Measurements from ENCODE around the gene PTTG1IP. TPM values are rescaled to one million over a fixed set of nuclear protein-coding genes. Genes with fewer than 3 reads are reported as not detected.
"Not testable (repeated sequence)": the region's sequence is repeated elsewhere in the genome, so short reads cannot be mapped to it uniquely, and the experiment has no call there.

Gene PTTG1IP
- total RNA-seq, 1 experiment from 2014 or later: 408 TPM

DNA sequence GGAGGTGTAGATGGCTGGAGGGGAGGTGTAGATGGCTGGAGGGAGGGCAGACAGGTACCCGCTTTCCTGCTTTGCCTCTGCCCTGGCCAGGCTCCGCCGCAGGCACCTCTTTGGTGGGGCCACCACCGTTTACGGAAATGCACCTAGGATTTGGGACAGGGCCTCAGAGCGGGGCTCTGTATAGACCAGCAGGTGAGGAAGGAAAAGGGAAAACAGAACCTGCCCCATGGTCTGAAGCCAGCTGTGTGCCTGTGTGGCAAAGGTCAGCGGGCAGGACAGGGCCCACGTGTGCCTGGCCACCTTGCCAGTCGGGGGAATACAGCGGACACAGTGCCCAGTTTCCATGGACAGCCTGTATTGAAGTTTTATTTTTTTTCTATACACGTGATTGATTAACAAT is 12.1 kb upstream of the PTTG1IP start:
- no peak for DNase-seq (ENCODE audit: low read depth)

DNA sequence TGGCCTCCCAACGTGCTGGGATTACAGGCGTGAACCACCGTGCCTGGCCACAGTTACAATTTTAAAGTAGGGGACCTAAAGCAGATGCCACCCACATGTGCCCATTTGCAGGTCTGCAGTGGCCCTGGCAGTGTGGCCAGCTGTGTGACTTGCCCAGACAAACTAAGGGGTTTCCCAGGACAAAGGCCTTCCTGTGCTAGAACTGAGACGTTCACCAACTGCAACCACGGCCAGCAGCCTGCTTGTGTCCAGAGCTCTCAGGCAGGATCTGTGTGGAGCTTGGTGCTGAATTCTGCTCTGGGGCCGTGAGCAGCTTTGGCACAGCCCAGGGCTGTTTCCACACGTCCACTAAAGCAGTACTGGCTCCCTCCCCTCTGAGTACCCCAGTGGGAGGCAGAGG is 10.6 kb upstream of the PTTG1IP start:
- DNase-seq (ENCODE audit: low read depth): no peak

DNA sequence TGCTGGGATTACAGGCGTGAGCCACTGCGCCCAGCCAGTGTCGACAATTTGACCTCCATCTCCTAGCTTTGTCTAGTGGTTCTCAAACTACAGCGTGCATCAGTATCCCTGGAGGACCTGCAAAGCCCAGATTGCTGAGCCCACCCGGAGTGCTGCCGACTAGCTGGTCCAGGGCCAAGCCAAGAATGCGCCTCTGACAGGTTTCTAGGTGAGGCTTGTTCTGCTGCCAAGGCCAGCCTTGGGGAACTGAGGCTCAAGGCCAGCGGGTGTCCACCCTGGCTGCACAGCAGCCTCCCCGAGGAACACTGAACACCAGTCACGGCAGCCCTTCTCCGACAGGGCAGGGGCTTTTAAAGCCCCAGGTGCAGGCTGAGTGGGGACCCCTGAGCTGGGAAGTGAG is 9.8 kb upstream of the PTTG1IP start:
- no peak for DNase-seq (ENCODE audit: low read depth)

DNA sequence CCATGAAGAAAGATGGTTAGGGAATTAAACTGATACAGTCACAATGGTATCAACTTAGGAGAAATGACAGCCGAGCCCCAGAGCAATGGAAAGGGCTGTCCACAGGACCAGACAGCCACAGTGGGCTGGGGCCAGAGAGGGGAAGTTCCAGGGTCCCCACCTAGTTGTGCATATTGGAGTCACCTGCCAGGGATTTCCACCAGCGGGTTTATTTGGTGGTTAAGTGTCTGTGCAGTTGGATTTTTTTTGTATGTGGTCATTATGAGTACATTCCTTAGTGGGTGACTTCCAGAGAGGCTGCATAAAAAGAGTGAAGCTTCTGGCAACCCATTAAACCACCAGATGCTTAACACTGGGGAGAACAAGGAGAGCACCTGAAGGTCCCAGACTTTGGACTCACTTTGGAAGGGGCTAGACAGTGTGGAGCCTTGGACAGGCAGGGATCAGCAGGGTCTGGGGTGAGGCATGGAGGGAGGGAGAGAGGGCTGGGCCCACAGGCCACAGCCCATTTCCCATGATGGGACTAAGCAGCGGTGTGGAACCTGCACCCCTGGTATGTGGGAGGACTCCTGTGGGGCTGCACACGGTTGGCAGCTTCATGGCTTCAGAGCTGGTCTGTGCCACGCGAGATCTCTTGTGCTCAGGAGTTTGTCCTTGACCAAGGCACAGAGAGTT is 7.8 kb upstream of the PTTG1IP start:
- peak; percentile 81 for DNase-seq (ENCODE audit: low read depth)

DNA sequence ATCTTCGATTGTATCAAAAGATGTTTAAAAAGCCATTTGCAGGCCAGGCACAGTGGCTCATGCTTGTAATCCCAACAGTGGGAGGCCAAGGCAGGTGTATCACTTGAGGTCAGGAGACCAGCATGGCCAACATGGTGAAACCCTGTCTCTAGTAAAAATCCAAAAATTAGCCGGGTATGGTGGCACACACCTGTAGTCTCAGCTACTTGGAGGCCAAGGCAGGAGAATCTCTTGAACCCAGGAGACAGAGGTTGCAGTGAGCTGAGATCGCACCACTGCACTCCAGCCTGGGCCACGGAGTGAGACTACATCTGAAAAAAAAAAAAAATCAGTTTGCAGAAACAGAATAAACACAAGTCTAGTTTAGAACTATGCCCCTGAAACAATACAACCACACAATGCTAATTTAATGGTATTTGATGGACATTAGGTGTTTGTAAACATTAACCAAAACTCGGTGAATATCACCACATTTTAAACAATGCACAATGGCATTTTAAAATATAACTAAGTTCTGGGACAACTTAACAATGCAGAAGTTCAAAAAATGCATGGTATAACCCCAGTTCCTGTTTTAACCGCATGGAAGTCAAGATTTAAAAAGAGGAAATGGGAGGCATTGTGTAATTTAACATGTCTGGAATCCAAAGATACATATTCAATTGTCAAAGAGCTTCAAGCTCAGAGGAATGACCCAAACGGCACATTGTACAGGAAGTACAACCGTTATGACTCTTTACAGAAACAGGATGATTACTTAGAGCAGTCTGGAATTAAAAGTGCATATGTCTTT is 7.1 kb upstream of the PTTG1IP start:
- peak; percentile 77 for DNase-seq (ENCODE audit: low read depth)

DNA sequence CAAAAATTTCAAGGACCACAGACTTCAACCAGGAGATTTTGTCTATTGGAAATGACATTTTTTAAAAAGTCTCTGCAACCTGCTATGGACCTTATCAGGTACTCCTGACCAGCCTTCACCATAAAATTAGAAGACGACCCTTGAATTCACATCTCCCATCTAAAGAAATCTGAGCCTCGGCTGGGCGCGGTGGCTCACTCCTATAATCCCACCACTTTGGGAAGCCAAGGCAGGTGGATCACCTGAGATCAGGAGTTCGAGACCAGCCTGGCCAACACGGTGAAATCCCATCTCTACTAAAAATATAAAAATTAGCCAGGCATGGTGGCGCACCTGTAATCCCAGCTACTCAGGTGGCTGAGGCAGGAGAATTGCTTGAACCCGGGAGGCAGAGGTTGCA is 5.7 kb upstream of the PTTG1IP start:
- DNase-seq (ENCODE audit: low read depth): not testable (repeated sequence)

DNA sequence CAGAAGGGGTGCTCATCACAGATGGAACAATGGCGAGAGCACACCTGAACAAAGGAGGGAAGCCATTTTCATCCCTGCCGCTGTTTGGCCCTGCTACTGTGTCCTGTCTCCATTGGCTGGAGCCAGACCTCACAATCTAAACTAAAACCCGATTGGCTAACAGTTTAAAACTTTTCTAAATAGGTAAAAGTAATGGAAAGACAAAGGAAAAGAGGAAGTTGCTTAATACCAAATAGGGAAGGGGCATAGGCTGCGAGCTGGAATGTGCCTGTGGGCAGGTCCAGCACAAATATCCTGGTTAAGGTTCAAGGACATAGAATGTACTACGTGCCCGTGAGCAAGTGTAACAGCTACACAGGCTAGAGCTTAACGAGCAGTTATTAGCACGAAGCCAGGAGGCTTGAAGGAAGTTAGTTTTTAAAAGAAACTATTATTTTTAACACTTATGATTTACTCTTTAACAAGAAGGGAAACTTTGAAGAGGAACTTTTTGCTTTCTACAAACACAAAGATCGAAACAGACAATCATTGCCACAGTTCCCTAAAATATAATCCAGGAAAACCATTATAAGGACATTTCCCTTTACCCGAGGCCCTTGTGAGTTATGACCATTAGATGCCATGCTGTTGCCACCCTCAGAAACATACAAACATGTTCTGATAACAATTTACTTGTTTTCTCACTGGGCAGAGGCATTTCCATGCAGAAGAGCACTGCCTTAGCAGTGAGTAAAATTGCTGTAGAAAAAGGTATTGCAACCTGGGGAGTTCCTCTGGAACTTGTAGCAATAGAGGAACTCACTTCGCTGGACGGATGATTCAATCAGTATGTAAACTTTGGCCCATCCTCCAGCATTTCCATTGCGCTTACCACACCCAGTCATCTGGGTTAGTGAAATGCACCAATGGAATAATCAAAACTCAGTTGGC is 4.8 kb upstream of the PTTG1IP start:
- DNase-seq (ENCODE audit: low read depth): peak; percentile 16

DNA sequence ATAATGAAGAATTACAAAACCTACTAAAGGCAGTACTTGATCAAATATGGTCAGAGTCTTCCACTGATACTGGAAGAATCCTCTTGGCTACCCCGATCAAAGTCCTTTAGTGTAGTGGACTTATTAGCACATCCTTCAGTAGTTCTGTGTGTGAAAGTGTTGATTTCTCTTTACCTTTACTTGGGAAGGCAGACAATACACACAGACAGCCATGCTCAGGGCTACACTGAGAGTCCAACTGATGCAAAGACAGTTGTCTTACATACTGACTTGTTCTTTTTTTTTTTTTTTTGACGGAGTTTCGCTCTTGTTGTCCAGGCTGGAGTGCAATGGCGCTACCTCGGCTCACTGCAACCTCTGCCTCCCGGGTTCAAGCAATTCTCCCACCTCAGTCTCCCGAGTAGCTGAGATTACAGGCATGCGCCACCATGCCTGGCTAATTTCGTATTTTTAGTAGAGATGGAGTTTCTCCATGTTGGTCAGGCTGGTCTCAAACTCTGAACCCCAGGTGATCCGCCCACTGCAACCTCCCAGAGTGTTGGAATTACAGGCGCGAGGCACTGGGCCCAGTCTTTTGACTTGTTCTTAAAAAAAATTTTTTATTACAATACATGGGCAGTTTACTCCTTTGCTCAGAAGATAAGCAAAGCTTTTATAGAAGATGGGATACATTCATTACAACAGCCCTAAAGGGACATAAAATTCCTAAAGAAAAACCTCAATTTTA is 3.5 kb upstream of the PTTG1IP start:
- no peak for DNase-seq (ENCODE audit: low read depth)

DNA sequence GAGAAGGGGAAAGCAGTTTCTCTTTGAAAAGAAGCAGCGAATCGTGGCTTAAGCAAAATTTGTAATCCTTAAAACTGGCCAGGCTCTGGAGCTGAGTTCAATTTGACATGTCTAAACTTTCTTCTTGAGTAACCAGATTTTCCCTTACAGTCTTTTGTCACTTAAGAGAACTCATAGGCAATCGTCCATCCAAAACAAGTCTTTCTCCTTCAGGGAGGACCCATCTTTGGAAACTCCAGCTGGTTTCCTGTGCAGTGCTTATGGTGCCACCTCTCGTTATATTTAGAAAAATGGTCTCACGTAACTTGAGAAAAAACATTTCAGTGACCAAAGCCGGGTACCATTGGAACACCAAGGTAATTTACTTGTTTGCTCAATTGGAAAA is 1.8 kb upstream of the PTTG1IP start:
- DNase-seq (ENCODE audit: low read depth): peak; percentile 48

DNA sequence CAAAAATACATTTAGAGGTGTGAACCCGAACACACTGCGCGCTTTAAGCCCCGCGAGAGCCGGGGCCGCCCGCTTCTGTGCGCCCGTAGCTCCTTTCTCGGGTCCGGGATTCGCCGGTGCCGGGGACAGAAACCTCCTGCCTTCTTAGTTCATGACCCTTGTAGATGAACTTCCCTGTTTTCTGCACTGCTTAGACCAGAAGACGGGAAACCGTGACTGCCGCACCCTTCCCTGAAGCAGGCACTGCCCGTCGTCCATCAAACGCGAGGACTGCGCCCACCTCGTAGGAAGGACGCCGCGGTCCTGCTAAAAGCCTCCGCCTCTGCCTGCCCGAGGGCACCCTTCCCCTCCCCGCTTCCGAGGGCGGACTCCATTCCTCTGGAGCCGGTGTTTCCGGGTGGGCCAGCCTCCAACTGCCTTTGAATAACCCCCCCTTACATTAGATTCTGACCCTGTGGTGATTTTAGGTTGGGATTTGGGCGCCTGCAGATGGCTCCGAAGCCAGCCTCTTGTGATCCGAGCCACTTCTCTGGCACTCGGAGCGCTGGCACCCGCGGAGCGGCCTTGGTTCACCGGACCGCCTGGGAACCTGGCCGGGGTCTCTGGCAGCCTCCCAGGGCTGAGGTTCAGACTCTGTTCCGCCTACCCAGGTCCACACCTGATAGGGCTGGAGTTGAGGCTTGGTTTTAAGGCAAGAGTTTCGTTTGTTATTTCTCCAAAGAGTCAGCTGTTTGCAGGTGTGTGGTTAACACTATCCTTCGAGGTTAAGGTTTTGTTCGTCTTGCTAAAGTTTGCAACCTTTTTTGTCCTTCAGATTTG is 1.2 kb upstream of the PTTG1IP start:
- DNase-seq (ENCODE audit: low read depth): peak; percentile 40

DNA sequence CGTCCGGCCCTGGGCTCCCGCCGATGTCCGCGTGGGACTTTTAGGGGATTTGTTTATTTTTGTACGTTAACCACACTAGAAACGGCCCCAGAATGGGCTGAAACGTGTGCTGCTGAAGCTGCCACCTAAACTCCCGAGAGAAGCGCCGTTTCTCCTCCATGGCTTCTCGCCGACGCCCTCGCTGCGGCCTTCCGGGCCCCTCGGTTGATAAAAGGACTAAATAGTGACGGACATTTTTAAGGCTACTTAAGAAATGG is 678 bp upstream of the PTTG1IP start:
- DNase-seq (ENCODE audit: low read depth): no peak

DNA sequence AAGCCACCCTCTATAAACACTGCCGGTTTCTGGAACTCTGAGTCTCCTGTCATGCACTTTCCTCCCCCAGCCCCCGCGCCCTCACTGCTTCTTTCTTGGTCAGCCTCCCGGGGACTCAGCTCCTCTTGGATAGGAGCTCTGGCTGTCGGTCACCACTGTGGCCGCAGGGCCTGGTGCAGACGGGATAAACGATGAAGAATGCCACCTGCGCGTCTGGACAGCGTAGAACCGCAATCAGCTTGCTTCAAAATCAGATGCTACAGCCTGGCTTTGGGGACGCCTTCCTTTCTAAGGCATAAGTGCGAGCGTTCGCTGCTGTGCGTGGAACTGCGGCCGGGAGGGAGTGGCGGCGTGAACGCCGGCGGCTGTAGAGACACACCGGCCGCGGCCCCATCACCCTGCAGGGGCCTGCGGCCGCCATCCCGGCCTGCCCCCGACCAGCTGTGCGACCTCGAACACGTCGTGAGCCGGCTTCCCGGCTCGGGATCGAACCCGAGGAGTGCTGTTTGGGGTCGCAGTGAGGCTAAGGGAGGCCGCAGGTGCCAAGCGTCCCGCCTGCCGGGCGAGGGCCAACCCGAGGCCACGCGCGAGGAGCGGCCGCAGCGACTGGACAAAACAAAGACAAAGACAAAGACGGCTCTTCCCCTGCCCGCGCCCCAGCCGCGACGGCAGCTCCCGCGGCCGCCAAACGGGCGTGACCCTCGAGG is 688 bp downstream of the PTTG1IP start:
- peak; percentile 43 for DNase-seq (ENCODE audit: low read depth)

DNA sequence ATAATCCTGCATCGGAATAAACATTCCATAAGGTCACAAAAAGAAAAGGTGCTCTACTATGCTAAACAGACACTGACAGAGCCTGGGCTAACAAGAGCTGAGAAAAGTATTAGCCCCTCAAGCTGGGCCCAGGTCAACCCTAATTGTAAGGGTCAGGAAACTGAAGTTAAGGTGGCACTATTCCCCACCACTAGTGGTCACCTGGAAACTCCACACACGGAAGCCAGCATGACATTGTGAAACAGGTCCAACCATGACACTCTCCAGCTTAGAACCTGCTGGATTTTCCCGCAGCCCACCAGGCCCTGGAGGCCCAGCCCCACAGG is 1.2 kb downstream of the PTTG1IP start:
- DNase-seq (ENCODE audit: low read depth): no peak

DNA sequence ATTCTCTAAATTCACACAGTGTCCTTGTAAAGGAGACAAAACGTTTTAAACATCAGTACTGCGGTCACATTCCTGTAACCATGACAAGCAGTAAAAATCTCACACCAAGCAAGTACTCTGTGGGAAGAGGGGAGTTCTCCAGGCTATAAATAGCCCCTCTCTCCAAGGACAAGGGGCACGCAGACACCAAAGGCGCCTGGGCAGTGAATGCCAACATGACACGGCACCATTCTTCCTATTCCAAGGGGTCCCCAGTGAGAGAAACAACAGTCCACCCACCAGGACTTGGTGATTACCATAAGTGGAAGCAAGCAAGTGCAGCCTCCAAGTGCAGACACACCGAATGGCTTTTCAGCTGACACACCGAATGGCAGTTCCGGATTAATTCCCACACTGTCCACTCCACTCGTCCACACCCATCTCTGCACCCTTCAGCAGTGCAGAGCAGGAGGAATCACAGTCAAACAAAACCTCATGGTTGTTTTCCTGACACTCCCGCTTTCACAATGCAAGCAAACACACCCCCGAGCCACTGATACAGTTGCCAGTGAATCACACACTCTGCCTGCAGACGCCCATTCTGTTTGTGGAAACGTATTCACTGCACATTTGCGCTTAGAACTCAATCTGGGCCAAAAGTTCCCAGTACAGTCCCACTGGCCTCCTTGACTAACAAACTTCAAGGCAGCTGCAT is 1.8 kb downstream of the PTTG1IP start:
- peak; percentile 73 for DNase-seq (ENCODE audit: low read depth)

DNA sequence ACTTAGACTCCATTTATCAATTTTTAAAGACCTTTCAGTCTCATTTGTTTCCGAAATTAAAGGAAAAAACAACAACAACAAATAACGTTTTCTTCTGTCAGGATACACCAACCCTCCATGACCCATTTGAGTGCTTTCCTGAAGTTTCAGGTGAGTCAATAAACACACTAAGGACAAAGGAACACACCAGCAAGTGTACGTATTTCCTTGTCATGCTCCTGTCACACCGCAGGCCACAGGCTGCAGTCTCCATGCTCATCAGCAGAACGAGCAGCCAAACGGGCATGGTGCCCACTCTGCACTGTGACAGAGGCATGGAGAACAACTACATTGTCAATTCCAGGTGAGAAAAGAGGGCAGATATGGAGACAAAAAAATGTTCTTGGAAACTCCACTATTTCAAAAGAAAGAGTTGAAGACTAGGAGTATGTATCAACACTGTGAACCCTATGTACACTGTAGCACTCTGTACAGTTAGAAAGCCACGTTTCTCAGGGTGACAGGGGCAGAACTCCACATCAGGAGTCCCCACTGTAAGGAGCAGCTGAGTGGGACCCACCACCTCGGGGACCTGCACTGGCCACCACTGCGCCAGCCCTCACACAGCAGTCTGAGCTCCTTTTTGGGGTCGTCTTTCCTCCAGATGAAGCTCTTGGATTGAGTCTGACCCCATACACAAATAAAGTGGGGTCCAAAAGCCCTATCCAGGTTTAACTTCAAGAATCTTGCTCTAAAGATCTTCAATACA is 2.6 kb downstream of the PTTG1IP start:
- DNase-seq (ENCODE audit: low read depth): peak; percentile 56

DNA sequence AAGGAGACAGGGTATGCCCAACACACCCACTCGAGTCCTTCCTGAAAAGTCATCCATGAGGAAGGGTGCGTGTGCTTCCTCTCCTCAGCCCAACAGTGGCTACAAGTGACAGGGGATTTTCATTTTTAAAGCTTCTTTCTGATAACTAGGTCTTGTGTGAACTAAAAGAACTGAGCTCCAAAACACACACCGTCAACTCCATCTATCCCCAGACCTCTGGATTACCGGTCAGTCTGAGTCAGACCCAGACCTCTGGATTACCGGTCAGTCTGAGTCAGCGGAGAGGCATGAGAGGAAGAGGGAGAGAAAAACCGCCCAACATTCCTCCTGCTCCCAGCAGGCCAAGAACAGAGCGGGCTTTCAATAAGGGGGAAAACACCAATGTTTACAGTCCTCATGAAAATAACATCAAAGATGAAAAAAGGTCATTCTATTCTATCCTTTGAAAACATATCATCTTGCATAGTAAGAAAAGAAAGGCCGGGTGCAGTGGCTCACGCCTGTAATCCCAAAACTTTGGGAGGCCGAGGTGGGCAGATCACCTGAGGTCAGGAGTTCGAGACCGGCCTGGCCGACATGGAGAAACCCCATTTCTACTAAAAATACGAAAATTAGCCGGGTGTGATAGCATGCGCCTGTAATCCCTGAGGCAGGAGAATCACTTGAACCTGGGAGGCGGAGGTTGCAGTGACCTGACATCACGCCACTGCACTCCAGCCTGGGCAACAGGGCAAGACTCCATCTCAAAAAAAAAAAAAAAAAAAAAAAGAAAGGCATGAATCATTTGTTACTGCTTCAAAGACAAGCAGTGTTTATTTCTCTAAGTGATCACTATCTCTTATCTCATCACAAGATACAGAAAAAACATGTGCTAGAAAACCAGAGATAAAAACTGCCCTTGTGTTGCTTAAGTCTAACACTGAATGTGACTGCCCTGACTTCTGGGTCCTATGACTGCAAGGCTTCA is 3.4 kb downstream of the PTTG1IP start:
- peak; percentile 98 for DNase-seq (ENCODE audit: low read depth)

DNA sequence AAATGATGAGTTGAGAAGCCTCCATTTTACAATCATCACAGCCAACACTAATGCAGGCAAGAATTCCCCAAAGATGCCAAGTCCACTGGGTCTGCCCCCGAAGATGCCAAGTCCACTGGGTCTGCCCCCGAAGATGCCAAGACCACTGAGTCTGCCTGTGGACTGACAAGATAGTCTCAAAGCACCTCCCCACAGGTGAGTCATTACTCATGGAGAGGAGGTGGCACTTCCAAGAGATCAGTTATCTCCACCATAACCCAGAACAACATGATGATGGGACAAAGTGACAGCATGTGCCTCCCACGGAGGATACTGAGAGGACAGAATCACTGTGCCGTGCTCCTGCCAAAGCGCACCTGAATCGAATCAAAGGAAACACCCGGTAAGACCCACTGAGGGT is 4.8 kb downstream of the PTTG1IP start:
- no peak for DNase-seq (ENCODE audit: low read depth)
